Measurements from ENCODE around the gene DDX4. TPM values are rescaled to one million over a fixed set of nuclear protein-coding genes. Genes with fewer than 3 reads are reported as not detected.

Gene DDX4
- total and polyA plus RNA-seq, 9 of the 15 experiments (the other 6 are each of a cell fraction or from before 2014, with no cell fraction given), result not detected

DNA sequence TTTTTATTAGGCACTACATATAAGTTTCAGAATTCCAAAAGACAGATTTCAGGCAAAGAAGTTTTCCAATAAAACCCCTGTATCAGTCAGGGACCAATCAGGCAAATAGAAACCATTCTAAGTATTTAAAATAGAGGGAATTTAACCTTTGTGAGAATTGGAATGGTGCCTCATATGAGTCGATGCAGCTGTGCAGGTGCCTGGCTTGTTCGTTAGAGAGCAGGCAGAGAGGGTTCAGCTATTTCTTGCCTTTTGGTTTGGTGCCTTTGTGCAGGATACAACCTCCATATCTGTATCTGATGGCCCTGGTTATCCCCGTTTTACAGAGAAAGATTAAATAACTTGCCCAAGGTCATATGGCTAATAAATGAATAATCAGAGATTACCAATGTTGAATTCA is 6.0 kb upstream of the DDX4 start (continued):
- TF ChIP-seq SETDB1 (IDR thresholded peaks at IDR 0.05; ENCODE audit: low read length) (no peak), TAL1 (IDR thresholded peaks at IDR 0.05) (no peak), CBX8 (IDR thresholded peaks at IDR 0.05; ENCODE audit: borderline replicate concordance, extremely low read depth, low read depth, low read length, poor library complexity, severe bottlenecking) (no peak), NRF1 (conservative IDR thresholded peaks at IDR 0.05 in 1 of 2, IDR thresholded peaks at IDR 0.05 in 1 of 2) (no peak), BRD9 (IDR thresholded peaks at IDR 0.05; ENCODE audit: low read depth, partially characterized antibody) (no peak), ZNF445 (CRISPR knock-in tag; IDR thresholded peaks at IDR 0.05; ENCODE audit: low read depth) (no peak), ARNT (IDR thresholded peaks at IDR 0.05) (no peak)
- TF ChIP-seq, protein P1, sequence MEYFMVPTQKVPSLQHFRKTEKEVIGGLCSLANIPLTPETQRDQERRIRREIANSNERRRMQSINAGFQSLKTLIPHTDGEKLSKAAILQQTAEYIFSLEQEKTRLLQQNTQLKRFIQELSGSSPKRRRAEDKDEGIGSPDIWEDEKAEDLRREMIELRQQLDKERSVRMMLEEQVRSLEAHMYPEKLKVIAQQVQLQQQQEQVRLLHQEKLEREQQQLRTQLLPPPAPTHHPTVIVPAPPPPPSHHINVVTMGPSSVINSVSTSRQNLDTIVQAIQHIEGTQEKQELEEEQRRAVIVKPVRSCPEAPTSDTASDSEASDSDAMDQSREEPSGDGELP (CRISPR knock-in tag; IDR thresholded peaks at IDR 0.05; ENCODE audit: borderline replicate concordance), result no peak

DNA sequence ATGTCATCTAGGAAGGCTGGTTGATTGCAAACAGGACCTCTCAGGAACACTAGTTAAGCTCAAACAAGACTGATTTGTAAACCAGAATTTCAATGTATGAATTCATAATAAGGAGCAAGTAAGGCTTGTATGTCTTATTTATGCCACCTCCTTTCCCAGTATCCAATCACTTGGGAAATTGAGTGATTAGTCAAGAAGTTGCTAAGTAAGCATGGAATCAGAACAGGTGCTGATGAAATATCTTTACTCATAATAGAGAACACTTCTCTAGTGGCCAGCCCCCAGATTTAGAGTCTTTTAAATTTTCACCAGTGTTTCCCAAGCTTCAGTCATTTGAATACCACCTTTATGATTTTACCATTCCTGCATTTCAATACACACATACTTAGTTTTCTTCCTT is 5.3 kb upstream of the DDX4 start:
- FAIRE-seq, result no peak
- TF ChIP-seq CSDE1 (IDR thresholded peaks at IDR 0.05), result no peak
- TF ChIP-seq, protein P2, sequence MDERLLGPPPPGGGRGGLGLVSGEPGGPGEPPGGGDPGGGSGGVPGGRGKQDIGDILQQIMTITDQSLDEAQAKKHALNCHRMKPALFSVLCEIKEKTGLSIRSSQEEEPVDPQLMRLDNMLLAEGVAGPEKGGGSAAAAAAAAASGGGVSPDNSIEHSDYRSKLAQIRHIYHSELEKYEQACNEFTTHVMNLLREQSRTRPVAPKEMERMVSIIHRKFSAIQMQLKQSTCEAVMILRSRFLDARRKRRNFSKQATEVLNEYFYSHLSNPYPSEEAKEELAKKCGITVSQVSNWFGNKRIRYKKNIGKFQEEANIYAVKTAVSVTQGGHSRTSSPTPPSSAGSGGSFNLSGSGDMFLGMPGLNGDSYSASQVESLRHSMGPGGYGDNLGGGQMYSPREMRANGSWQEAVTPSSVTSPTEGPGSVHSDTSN (CRISPR knock-in tag; IDR thresholded peaks at IDR 0.05; ENCODE audit: low read depth), result no peak
- TF ChIP-seq, protein P2 (tag; conservative IDR thresholded peaks at IDR 0.05; ENCODE audit: low read depth), result no peak
- TF ChIP-seq, protein P3, sequence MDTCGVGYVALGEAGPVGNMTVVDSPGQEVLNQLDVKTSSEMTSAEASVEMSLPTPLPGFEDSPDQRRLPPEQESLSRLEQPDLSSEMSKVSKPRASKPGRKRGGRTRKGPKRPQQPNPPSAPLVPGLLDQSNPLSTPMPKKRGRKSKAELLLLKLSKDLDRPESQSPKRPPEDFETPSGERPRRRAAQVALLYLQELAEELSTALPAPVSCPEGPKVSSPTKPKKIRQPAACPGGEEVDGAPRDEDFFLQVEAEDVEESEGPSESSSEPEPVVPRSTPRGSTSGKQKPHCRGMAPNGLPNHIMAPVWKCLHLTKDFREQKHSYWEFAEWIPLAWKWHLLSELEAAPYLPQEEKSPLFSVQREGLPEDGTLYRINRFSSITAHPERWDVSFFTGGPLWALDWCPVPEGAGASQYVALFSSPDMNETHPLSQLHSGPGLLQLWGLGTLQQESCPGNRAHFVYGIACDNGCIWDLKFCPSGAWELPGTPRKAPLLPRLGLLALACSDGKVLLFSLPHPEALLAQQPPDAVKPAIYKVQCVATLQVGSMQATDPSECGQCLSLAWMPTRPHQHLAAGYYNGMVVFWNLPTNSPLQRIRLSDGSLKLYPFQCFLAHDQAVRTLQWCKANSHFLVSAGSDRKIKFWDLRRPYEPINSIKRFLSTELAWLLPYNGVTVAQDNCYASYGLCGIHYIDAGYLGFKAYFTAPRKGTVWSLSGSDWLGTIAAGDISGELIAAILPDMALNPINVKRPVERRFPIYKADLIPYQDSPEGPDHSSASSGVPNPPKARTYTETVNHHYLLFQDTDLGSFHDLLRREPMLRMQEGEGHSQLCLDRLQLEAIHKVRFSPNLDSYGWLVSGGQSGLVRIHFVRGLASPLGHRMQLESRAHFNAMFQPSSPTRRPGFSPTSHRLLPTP (IDR thresholded peaks at IDR 0.05; ENCODE audit: borderline replicate concordance, extremely low read depth, insufficient read length), result no peak
- TF ChIP-seq SMC3 (conservative IDR thresholded peaks at IDR 0.05; ENCODE audit: insufficient read depth, low read depth, low read length), result no peak
- TF ChIP-seq, protein P4, sequence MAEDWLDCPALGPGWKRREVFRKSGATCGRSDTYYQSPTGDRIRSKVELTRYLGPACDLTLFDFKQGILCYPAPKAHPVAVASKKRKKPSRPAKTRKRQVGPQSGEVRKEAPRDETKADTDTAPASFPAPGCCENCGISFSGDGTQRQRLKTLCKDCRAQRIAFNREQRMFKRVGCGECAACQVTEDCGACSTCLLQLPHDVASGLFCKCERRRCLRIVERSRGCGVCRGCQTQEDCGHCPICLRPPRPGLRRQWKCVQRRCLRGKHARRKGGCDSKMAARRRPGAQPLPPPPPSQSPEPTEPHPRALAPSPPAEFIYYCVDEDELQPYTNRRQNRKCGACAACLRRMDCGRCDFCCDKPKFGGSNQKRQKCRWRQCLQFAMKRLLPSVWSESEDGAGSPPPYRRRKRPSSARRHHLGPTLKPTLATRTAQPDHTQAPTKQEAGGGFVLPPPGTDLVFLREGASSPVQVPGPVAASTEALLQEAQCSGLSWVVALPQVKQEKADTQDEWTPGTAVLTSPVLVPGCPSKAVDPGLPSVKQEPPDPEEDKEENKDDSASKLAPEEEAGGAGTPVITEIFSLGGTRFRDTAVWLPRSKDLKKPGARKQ (CRISPR knock-in tag; IDR thresholded peaks at IDR 0.05), result no peak

More for the DNA sequence above, 5.3 kb upstream of the DDX4 start:
- CTCF ChIA-PET (ENCODE audit: low intra/inter-chr PET ratio), result no interaction called here
- ATAC-seq, result no peak
- Histone ChIP-seq H3K27me3 (ENCODE audit: control insufficient read depth in 2 of 2, insufficient read depth in 2 of 2, low read length in 2 of 2) (peaks cover 0 to 5% of the 10 kb centered on the region in 2 experiments; a peak in 1 of 5 replicates), H3K9me3 (replicated peaks; ENCODE audit: control insufficient read depth, insufficient read depth, low read depth, low read length) (no peaks in the 10 kb centered on the region), H3K36me3 (ENCODE audit: control insufficient read depth, insufficient read depth, low read length) (no peaks in the 10 kb centered on the region), H3K9ac (ENCODE audit: insufficient read depth in 1 of 2, low read depth in 2 of 2, low read length in 2 of 2) (no peak overlapping the region; a peak in 1 of 4 replicates), H3K4me2 (ENCODE audit: insufficient read depth, low read length) (peak overlapping the region; percentile 27; the same call in 1 of the 2 replicates), H3K4me3 (no peak overlapping the region), H3K9me1 (ENCODE audit: control insufficient read depth, insufficient read depth, low read length) (no peaks in the 10 kb centered on the region), H4K20me1 (replicated peaks; ENCODE audit: control insufficient read depth, insufficient read depth, low read length) (no peaks in the 10 kb centered on the region; the same call in 1 of the 2 replicates), H3K27ac (ENCODE audit: extremely low read depth, low read depth, low read length) (no peak overlapping the region), H3K4me1 (replicated peaks in 1 of 2; ENCODE audit: control insufficient read depth in 2 of 2, insufficient read depth in 2 of 2, low read length in 2 of 2) (no peaks in the 10 kb centered on the region), H3K79me2 (ENCODE audit: control insufficient read depth, insufficient read depth, low read length) (no peaks in the 10 kb centered on the region), H2AFZ (ENCODE audit: low read depth, low read length) (peak overlapping the region; percentile 82)
- intact Hi-C loops (cut with micrococcal nuclease) (no loop called here), in situ Hi-C loops (cut with MboI) (no loop called here)
- BruUV-seq (replicated peaks), result no TSS peak
- POLR2A ChIA-PET, result no interaction called here
- DNase-seq (ENCODE audit: extremely low read depth in 1 of 4, low spot score in 3 of 4), result no peak
